Measurements from ENCODE around the gene ERVV-1. TPM values are rescaled to one million over a fixed set of nuclear protein-coding genes. Genes with fewer than 3 reads are reported as not detected.
"Not testable (repeated sequence)": the region's sequence is repeated elsewhere in the genome, so short reads cannot be mapped to it uniquely, and the experiment has no call there.

Gene ERVV-1
- polyA plus RNA-seq, 4 donors: 0.04 TPM; not detected in 3

DNA sequence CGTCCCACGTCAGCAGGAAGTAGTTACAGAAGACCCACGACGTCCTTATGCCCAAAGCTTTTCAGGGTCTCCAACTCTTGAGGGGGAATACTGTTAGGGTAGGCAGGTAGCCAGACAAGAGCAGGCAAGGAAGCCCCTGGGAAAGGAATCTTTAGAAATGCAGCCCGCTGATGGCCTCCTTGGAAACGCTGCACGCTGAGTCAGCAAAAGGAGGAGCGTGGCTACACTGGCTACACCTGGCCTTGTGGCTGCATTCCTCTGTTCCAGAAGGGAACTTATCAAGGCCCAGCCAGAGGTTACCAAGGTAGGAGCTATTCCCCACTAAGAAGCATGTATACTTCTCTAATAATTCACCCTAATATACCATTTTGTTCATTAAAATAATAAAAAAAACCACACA lies 2.0 kb downstream of the ERVV-1 start:
- no peak for DNase-seq (ENCODE audit: low read depth in 4 of 4, low spot score in 3 of 4)

DNA sequence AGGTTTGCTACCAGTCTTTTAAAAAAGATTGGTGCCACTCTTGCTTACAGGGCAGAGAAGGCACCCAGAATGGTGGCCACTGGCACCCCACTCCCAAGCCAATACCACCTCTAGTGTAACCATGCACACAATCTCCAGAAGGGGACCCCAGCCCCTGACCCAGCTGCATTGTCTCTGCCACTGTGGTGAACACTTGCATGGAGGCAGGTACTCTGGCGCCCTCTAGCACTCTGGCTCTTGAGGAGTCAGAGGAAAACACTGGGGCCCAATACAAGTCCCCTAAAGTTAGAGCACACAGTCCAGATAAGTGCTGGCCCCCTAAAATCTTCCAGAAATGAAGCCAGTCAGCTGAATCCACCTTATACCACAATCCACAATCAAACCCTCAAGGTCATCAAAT lies 6.0 kb downstream of the ERVV-1 start:
- DNase-seq (ENCODE audit: low read depth in 4 of 4, low spot score in 3 of 4): no peak

DNA sequence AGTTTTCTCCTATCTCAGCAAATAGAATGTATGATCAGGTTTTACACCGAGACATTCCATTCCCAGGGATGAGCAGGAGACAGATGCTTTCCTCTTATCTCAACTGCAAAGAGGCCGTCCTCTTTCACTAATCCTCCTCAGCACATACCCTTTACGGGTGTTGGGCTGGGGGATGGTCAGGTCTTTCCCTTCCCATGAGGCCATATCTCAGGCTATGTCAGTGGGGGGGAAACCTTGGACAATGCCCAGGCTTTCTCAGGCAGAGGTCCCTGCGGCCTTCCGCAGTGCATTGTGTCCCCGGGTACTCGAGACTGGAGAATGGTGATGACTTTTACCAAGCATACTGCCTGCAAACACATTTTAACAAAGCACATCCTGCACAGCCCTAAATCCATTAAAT lies 14.6 kb downstream of the ERVV-1 start:
- DNase-seq (ENCODE audit: low read depth in 4 of 4, low spot score in 3 of 4): not testable (repeated sequence)

DNA sequence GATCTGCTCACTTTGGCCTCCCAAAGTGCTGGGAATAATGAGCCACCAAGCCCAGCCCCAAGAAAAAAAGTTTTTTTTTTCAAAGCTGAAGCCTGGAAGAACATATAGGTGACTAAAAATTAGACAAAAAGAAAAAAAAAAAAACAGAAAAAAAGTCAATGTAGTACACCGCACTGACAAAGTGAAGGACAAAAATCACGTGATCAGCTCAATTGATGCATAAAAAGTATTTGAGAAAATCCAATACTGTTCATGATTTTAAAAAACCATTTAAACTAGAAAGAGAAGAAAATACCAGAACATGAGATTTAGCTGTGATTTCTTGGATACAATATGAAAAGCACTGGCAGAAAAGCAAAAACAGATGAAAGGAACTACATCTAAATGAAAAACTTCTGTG lies 20.3 kb downstream of the ERVV-1 start:
- no peak for DNase-seq (ENCODE audit: low read depth in 4 of 4, low spot score in 3 of 4)

DNA sequence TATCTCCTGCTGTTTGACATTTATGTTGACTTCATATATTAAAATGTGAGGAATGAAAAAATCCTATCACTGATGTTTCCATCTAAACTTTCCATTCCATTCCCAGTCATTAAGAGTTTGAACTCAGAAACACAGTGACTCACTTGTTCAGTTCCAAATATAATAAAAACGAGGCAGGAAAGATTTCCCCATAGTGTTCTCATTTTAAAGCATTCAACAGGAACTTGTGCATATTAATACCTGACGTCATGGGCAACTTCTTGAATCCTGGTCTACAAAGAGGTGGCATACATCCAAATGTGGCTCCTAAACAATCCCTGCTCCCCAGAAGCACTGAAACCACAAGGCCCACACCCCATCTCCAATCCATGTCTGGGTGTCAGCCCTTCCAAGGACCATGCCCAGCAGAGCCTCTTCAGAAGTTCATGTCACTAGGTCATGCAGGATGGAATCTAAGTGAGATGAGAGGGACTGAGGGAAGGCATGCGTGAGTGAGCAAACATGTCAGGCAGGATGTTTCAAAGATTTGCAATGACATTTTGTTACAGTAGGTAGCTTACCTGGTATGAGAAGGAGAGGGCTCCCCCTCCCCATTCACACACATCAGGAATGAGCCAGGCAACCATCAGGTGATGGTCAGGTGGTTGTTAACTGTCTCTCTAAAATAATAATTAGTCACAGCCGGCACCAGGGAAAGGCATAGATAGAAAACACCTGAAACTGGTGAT lies 21.4 kb downstream of the ERVV-1 start:
- no peak for DNase-seq (ENCODE audit: low read depth in 4 of 4, low spot score in 3 of 4)

DNA sequence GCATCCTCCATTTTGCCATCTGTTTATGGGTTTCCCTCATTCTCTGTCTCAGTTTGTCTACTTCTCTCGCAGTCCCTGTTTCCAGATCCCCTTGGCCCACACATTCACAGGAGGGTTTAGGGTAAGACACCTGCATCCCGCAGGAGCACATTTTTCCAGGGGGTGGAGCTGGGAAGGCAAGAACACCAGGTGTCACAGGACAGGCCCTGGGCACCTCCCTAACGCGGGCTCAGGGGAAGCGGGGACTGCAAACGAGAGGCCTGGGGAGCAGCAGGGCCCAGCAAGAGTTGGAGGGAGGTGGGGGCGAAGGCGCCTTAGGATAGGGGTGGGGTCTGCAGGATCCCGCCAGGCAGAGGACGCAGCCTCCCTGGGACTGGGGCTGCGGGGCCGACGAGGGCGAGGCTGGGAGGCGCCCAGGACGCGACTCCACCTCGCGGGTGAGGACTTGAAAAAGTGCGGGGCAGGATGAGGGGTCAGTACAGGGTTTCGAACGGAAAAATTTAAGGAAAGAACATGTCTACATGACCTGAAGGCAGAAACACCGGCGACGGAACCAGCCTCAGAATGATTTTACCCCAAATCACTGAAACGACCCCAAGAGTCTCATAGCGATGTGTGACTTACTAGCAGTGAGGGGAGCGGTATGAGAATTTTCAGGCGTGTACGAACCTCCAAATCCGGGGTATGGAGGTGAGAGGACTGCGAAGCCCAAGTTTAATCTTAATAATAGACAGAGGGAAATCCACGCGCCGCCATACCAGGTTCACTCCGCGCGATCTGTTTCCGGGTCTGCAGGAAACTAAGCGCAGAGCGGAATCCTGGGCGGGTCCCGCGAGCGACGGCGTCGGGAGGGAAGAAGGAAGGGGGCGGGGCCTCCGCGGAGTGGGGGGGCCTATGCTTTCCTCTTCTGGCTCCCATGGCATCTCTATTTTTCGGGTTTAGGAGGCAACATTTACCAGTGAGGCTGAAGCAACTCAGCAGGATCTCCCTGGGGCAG lies 23.7 kb downstream of the ERVV-1 start:
- peak in 3 of 4 donors; percentile 21 to 52 (median 43) for DNase-seq (ENCODE audit: low read depth in 4 of 4, low spot score in 3 of 4)

DNA sequence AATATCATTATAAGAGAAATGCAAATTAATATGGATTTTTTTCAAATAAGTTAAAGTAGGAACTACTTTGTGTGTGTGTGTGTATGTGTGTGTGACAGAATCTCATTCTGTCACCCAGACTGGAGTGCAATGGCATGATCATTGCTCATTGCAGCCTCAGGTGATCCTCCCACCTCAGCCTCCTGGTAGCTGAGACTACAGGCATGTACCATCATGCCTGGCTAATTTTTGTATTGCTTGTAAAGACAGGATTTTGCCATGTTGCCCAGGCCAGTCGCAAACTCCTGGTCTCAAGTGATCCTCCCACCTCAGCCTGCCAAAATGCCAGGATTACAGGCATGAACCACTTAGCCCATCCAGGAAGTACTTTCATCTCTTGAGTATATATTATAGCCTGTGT lies 27.6 kb downstream of the ERVV-1 start:
- DNase-seq (ENCODE audit: low read depth in 4 of 4, low spot score in 3 of 4): no peak

DNA sequence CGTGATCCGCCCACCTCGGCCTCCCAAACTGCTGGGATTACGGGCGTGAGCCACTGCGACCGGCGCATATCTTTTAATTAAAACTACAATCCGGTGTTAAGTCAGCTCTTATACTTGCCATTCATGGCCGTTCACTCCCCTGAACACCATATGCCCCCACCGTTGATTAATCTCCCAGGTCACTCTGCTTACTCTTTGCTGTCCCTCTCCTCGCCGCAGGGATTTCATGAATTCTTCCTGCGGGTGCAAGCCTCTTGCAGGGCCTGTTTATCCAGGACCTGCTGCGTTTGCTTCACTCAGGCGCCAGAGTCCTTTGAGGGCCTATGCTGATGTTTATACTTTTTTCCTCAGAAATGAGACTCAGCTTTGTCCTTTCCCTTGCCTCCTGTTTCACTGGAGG lies 31.8 kb downstream of the ERVV-1 start:
- DNase-seq (ENCODE audit: low read depth in 4 of 4, low spot score in 3 of 4): no peak

DNA sequence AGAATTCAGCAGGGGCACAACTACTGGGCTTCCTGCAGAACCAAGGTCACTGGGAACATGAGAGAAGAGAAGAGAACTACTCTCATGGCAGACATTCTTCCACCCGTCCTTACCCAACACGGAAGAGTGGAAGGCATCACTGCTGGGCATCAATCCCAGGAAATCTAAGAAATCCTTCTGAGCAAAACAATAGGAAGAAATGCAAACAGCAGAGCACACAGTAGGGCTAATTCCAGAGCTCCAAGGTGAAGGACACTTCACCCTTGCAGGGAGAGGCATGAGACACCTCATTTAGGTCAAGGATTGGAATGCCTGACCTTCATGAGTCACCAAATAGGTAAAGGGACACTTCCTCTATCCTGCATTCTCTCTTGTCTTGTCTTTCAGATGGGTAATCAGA lies 33.7 kb downstream of the ERVV-1 start:
- DNase-seq (ENCODE audit: low read depth in 4 of 4, low spot score in 3 of 4): no peak

DNA sequence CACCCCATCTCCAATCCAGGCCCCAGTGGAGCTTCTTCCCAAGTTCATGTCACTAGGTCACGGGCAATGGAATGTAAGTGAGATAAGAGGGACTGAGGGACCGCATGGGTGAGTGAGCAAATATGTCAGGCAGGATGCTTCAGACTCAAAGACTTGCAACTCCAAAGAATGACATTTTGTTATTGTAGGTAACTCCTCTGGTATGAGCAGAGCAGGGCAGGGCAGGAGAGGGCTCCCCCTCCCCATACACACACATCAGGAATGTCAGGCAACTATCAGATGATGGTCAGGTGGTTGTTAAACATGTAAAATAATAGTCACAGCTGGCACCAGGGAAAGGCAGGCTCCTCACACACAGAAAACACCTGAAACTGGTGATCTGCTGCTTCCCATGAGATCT lies 41.4 kb downstream of the ERVV-1 start:
- DNase-seq (ENCODE audit: low read depth in 4 of 4, low spot score in 3 of 4): no peak

DNA sequence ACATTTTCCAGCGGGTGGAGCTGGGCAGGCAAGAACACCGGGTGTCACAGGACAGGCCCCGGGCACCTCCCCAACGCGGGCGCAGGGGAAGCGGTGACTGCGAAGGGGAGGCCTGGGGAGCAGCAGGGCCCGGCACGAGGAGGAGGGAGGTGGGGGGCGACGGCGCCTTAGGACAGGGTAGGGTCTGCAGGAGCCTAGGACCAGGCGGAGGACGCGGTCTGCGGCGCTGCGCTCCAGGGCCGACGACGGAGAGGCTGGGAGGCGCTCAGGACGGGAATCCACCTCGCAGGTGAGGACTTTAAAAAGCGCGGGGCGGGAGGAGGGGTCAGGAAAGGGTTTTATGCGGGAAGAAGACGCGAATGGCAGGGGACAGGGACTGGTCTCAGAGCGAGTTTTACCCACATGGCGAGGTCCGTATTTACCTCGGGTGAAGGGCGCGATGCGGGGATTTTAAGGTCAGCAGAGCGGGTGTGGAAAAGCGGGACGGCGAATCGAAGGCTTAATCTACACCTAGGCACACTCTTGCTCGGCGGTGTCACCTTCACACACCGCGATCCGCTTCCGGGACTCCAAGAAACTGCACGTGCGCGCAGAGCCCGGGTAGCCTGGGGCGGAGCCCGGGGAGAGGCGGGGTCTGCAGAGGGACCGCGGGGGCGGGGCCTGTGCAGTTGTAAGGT lies 44.3 kb downstream of the ERVV-1 start:
- peak in 2 of 4 donors; percentile 28 to 50 for DNase-seq (ENCODE audit: low read depth in 4 of 4, low spot score in 3 of 4)

Other genes with a start within 250 kb of the ERVV-1 start
- gene ZNF600, start 227.1 kb upstream of the ERVV-1 start, polyA plus RNA-seq (ENCODE audit: insufficient read length in 4 of 4): 1 to 10 TPM; 6.2 to 8.8 (median 8.0) TPM
- 10 to 100 TPM; 17.9 to 23.9 (median 22.2) TPM for gene ZNF28, start 192.3 kb upstream of the ERVV-1 start, polyA plus RNA-seq (ENCODE audit: insufficient read length in 4 of 4)
- 10 to 100 TPM; 34.1 to 38.4 (median 36.0) TPM for gene ZNF468, start 156.3 kb upstream of the ERVV-1 start, polyA plus RNA-seq (ENCODE audit: insufficient read length in 4 of 4)
- gene ZNF320, start 116.3 kb upstream of the ERVV-1 start, polyA plus RNA-seq (ENCODE audit: insufficient read length in 4 of 4): 10 to 100 TPM; 19.4 to 26.0 (median 21.2) TPM
- 10 to 100 TPM; 11.9 to 14.2 (median 12.5) TPM for gene ZNF888, start 90.5 kb upstream of the ERVV-1 start, polyA plus RNA-seq (ENCODE audit: insufficient read length in 4 of 4)
- 10 to 100 TPM; 14.2 to 15.9 (median 14.5) TPM for gene ZNF816, start 51.0 kb upstream of the ERVV-1 start, polyA plus RNA-seq (ENCODE audit: insufficient read length in 4 of 4)
- gene ERVV-2, start 30.8 kb downstream of the ERVV-1 start, polyA plus RNA-seq (ENCODE audit: insufficient read length in 4 of 4): under 1 TPM in 3 of 4 donors, not detected in 1; 0.06 to 0.13 (median 0.07) TPM
- 10 to 100 TPM; 36.2 to 50.2 (median 38.6) TPM for gene ZNF160, start 89.5 kb downstream of the ERVV-1 start, polyA plus RNA-seq (ENCODE audit: insufficient read length in 4 of 4)
- 10 to 100 TPM; 17.6 to 26.7 (median 23.8) TPM for gene ZNF415, start 119.0 kb downstream of the ERVV-1 start, polyA plus RNA-seq (ENCODE audit: insufficient read length in 4 of 4)
- gene ZNF347, start 145.1 kb downstream of the ERVV-1 start, polyA plus RNA-seq (ENCODE audit: insufficient read length in 4 of 4): 10 to 100 TPM in 3 of 4 donors, 1 to 10 TPM in 1; 9.8 to 11.8 (median 10.6) TPM
- 1 to 10 TPM; 5.6 to 9.8 (median 6.7) TPM for gene ZNF665, start 179.4 kb downstream of the ERVV-1 start, polyA plus RNA-seq (ENCODE audit: insufficient read length in 4 of 4)
- gene ZNF677, start 241.0 kb downstream of the ERVV-1 start, polyA plus RNA-seq (ENCODE audit: insufficient read length in 4 of 4): 10 to 100 TPM; 43.2 to 60.9 (median 55.0) TPM
- gene VN1R2, start 244.4 kb downstream of the ERVV-1 start, polyA plus RNA-seq (ENCODE audit: insufficient read length in 4 of 4): under 1 TPM in 1 of 4 donors, not detected in 3; 0.25 TPM